Hepatocyte (in vitro differentiated cells): ENCODE results near the gene NFAT5. TPM values are rescaled to one million over a fixed set of nuclear protein-coding genes. Genes with fewer than 3 reads are reported as not detected.

Experiments
- DNase-seq: peaks from one replicate; pipeline ENCODE4 v3.0.0-alpha.2; 2016; ENCODE audit warnings: low spot score
- H2AFZ ChIP-seq: fragments of 200-600 bp; sonication (generic); 2 replicates; pipeline ENCODE4 v1.6.0; 2016; ENCODE audit warnings: antibody characterized with exemption, mild to moderate bottlenecking
- H3K27ac ChIP-seq: fragments of 200-600 bp; sonication (generic); 2 replicates; pipeline ENCODE4 v1.5.1; 2016; ENCODE audit warnings: mild to moderate bottlenecking
- H3K27me3 ChIP-seq: fragments of 200-600 bp; sonication (generic); 2 replicates; pipeline ENCODE4 v1.6.1; 2016
- H3K36me3 ChIP-seq: fragments of 200-600 bp; sonication (generic); replicated peaks from 2 replicates; pipeline ENCODE4 v1.5.1; 2016; ENCODE audit warnings: low read depth; ENCODE audit not compliant: insufficient read depth
- H3K4me1 ChIP-seq: fragments of 200-600 bp; sonication (generic); 2 replicates; pipeline ENCODE4 v1.5.1; 2016; ENCODE audit warnings: mild to moderate bottlenecking, moderate library complexity; ENCODE audit not compliant: insufficient read depth
- H3K4me2 ChIP-seq: fragments of 200-600 bp; sonication (generic); 2 replicates; pipeline ENCODE4 v1.6.0; 2016
- H3K4me3 ChIP-seq: fragments of 200-600 bp; sonication (generic); 2 replicates; pipeline ENCODE4 v1.5.1; 2016; ENCODE audit warnings: mild to moderate bottlenecking
- H3K79me2 ChIP-seq: fragments of 200-600 bp; sonication (generic); 2 replicates; pipeline ENCODE4 v1.6.0; 2017; ENCODE audit warnings: mild to moderate bottlenecking
- H3K9me2 ChIP-seq: fragments of 200-600 bp; sonication (generic); replicated peaks from 2 replicates; pipeline ENCODE4 v1.6.0; 2017; ENCODE audit warnings: mild to moderate bottlenecking; ENCODE audit not compliant: insufficient read depth
- H3K9me3 ChIP-seq: fragments of 200-600 bp; sonication (generic); 2 replicates; pipeline ENCODE4 v1.5.1; 2016; ENCODE audit warnings: low read depth, mild to moderate bottlenecking
- H4K20me1 ChIP-seq: fragments of 200-600 bp; sonication (generic); 2 replicates; pipeline ENCODE4 v1.6.0; 2016; ENCODE audit warnings: mild to moderate bottlenecking; ENCODE audit not compliant: insufficient read depth, poor library complexity, severe bottlenecking
- CTCF ChIP-seq: fragments of 200-600 bp; sonication (generic); IDR thresholded peaks from 2 replicates; pipeline ENCODE4 v1.5.1; 2016; ENCODE audit warnings: antibody characterized with exemption, mild to moderate bottlenecking; ENCODE audit not compliant: poor library complexity
- EZH2 ChIP-seq: fragments of 200-600 bp; sonication (generic); IDR thresholded peaks from 2 replicates; pipeline ENCODE4 v1.6.1; 2016; ENCODE audit warnings: antibody characterized with exemption, mild to moderate bottlenecking, borderline replicate concordance
- EZH2phosphoT487 ChIP-seq: fragments of 200-600 bp; sonication (generic); IDR thresholded peaks from one replicate; pipeline ENCODE4 v1.6.1; 2018; ENCODE audit warnings: antibody characterized with exemption, mild to moderate bottlenecking, low read depth, moderate library complexity; ENCODE audit not compliant: unreplicated experiment, severe bottlenecking
- WGBS: methylation state at CpG from one replicate; pipeline ENCODE4 v1.1.6; 2016; ENCODE audit warnings: low lambda C conversion rate; ENCODE audit errors: missing lambda C conversion rate; 5-methylcytosine and 5-hydroxymethylcytosine counted together
- polyA plus RNA-seq: library from polyadenylated mRNA; unstranded; fragments of >200 nt; fragmentation: Nextera tagmentation; extraction: Ambion mirVana; gene quantifications from 2 replicates; pipeline ENCODE4 v1.2.1, GENCODE V29; 2016
- total RNA-seq: library from RNA; depleted of rRNA; stranded (reverse); fragments of >200 nt; gene quantifications from 2 replicates; pipeline ENCODE4 v1.2.3, GENCODE V29; 2014

The NFAT5 gene
- total and polyA plus RNA-seq, 2 experiments from 2014 or later, result 9.2 to 30.7 TPM

DNA sequence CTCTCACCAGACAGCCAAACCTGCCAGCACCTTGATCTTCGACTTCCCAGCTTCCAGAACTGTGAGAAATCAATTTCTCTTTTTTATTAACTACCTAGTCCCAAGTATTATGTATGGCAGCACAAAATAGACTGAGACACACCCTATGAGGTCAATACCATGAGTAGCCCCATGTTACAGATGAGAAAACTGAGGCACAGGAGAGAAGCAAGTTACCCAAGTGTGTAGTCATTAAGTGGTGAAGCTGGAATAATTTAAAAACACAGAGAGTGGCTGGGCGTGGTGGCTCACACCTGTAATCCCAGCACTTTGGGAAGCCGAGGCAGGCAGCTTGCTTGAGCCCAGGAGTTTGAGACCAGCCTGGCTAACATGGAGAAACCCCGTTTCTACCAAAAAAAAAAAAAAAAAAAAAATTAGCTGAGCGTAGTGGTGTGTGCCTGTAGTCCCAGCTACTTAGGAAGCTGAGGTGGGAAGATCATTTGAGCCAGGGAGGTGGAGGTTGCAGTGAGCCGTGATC lies 155.7 kb downstream of the NFAT5 start:
- Histone ChIP-seq H3K4me2 (no peak overlapping the region), H3K4me1 (peaks cover 9% of the 10 kb centered on the region), H3K36me3 (no peaks in the 10 kb centered on the region), H4K20me1 (no peaks in the 10 kb centered on the region), H3K27me3 (no peaks in the 10 kb centered on the region), H3K79me2 (peaks cover 23% of the 10 kb centered on the region), H3K4me3 (no peak overlapping the region), H2AFZ (no peak overlapping the region), H3K9me3 (no peaks in the 10 kb centered on the region), H3K9me2 (no peaks in the 10 kb centered on the region), H3K27ac (no peak overlapping the region)
- no peak for DNase-seq
- 91% methylated on average over 6 of the region's 6 CpGs for WGBS
- TF ChIP-seq EZH2phosphoT487 (no peak), CTCF (no peak), EZH2 (no peak)

DNA sequence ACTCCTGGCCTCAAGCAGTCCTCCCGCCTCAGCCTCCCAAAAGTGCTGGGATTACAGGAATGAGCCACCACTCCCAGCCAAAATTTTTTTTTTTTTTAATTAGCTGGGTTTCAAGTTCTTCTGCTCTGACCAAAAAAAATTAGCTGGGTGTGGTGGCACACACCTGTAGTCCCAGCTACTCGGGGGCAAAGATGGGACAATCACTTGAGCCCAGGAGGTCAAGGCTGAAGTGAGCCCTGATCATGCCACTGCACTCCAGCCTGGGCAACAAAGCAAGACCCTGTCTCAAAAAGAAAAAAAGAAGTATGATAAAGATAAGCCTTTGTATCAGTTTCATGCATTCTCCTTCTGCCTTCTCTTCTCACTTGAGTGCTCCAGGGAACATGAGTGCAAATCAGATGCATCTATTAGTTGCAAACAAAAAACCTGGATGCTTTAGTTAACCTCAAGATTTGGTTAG lies 158.7 kb downstream of the NFAT5 start:
- Histone ChIP-seq H3K79me2 (peaks cover 21% of the 10 kb centered on the region), H3K4me3 (no peak overlapping the region), H3K9me2 (no peaks in the 10 kb centered on the region), H3K27ac (peak overlapping the region; percentile 87), H3K36me3 (no peaks in the 10 kb centered on the region), H2AFZ (no peak overlapping the region), H3K4me2 (peak overlapping the region; percentile 82), H3K9me3 (no peaks in the 10 kb centered on the region), H4K20me1 (no peaks in the 10 kb centered on the region), H3K27me3 (no peaks in the 10 kb centered on the region), H3K4me1 (peaks cover 12% of the 10 kb centered on the region)
- WGBS, result 76% methylated on average over 2 of the region's 2 CpGs
- no peak for DNase-seq
- TF ChIP-seq CTCF, result no peak

DNA sequence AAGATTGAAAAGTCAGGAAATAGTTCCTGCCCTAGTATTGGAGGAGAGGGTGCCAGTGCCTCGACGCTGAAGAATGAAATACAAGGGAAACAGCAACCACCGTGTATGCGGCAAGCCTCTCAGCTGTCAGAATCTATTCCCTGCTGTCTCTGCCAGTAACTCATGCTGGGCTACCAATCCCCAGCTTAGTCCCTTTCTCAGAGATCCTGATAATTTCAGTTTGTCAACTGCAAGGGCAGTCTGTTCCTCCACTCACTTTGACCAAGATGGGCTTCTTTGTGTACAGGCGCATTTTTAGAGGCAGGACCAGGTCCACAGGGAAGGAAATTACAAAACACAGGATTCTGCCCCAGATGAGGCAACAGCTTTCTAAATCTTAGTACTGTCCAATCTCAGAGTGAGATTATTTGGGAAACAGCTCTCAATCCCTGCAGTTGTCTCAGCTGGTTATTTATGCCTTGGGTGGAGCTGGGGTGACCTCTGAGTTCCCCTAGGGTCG lies 159.3 kb downstream of the NFAT5 start:
- Histone ChIP-seq H3K4me1 (peaks cover 12% of the 10 kb centered on the region), H2AFZ (no peak overlapping the region), H3K9me2 (no peaks in the 10 kb centered on the region), H3K4me2 (peak overlapping the region; percentile 82), H3K9me3 (no peaks in the 10 kb centered on the region), H3K36me3 (no peaks in the 10 kb centered on the region), H3K27ac (peak overlapping the region; percentile 87), H3K4me3 (peak overlapping the region; percentile 28), H4K20me1 (no peaks in the 10 kb centered on the region), H3K27me3 (no peaks in the 10 kb centered on the region), H3K79me2 (peaks cover 21% of the 10 kb centered on the region)
- 50% methylated on average over 6 of the region's 6 CpGs for WGBS
- no peak for TF ChIP-seq EZH2
- TF ChIP-seq CTCF, result no peak
- no peak for TF ChIP-seq EZH2phosphoT487
- DNase-seq, result no peak
